GM18526 (cell line): Measurements from ENCODE around the gene SOS2.

Experiments
- POLR2A ChIP-seq: IDR thresholded peaks from 3 replicates; pipeline ENCODE4 v1.6.1; 2011; ENCODE audit not compliant: insufficient read length; ENCODE audit errors: extremely low read depth

SOS2 gene

GRCh38 chr14:50085570-50086320 is 145.6 kb downstream of the SOS2 start:
- TF ChIP-seq POLR2A: peak; percentile 35

GRCh38 chr14:50084666-50085065 is 146.7 kb downstream of the SOS2 start:
- no peak for TF ChIP-seq POLR2A

- TF ChIP-seq POLR2A: peak; percentile 13
Measured at GRCh38 chr14:50083467-50084337, 147.7 kb downstream of the SOS2 start.

- peak; percentile 42 for TF ChIP-seq POLR2A
Measured at GRCh38 chr14:50082784-50083466, 148.5 kb downstream of the SOS2 start.

GRCh38 chr14:50082308-50082742 is 149.1 kb downstream of the SOS2 start:
- no peak for TF ChIP-seq POLR2A

GRCh38 chr14:50072395-50072794 is 159.0 kb downstream of the SOS2 start:
- TF ChIP-seq POLR2A: no peak

DNA sequence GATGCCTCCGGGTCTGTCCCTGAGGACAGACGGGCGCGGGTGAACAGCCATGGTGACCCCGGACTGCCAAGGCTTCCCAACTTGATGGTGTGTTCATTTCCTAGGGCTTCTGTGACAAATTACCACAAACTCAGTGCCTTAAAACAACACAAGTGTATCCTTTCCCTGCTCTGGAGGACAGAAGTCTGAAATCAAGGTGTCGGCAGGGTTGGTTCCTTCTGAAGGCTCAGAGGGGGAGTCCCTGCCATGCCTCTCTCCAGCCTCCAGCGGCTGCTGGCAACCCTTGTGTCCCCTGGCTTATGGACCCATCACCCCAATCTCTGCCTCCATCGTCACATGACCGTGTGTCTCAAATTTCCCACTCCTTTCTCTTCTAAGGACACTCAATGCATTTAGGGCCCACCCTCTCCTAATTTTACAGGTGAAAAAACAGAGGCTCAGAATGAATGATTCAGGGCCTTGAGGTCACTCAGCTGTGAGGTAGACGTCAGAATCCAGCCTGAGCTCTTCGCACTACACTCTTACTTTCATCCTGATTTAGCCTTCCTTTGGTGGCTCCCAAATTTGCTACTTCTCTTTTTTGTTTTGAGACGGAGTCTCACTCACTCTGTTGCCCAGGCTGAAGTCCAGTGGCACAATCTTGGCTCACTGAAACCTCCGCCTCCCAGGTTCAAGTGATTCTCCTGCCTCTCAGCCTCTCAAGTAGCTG is 160.4 kb downstream of the SOS2 start:
- no peak for TF ChIP-seq POLR2A

GRCh38 chr14:50070230-50070629 is 161.1 kb downstream of the SOS2 start:
- no peak for TF ChIP-seq POLR2A

DNA sequence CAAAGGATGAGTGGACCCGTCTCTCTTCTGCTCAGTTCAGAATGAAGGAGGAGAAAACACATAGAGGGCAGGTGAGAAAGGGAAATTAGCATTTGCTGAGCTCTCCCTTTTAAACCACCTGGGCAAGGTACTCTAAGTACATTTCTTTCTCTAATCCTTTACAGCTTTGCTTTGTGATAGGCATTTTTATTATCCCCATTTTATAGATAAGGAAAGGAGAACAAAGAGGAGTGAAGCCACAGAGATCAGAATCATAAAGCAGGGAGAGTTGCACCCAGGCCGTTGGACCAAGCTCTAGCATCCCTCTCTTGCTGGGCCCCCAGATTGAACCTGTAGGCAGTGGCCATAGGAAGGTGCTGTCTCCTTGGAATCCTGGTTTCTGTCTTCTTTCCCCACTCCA is 162.1 kb downstream of the SOS2 start:
- no peak for TF ChIP-seq POLR2A

- TF ChIP-seq POLR2A: no peak
Measured at GRCh38 chr14:50068496-50068895, 162.9 kb downstream of the SOS2 start.

DNA sequence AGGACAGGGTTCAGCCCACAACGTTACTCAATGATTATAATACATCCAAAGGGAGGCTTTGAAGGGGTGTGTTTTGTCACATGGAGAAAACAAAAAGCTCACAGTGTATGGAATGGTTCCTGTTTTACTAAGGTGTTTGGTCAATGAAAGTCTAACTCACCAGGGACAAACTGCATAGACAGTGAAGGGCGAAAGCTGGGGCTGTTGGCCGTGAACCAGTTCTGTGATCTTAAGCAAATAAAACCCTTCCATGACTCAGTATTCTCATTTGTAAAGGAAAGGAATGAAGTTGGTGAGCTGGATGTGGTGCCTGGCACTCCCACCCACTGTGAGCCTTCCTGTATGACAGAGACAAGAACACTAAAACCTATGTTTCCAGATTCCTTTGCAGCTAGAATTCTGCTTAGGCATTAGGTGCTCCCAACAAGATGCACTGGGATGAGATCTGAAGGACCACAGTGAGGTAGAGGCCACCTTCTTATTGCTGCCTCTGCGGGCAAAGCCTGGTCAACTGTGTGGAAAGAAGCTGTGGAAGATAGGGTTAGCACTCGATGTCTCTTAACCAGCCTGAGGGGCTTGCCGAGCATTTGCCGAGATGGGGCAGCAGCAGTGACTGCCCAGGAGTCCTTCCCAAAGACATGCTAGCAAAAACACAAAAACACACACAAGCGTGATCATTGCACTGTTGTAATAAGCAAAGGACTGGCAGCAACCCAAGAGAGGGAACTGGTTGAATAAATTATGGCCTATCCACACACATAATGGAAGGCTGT is 163.5 kb downstream of the SOS2 start:
- no peak for TF ChIP-seq POLR2A
